Tibial nerve (tissue), 4 donors: Measurements from ENCODE around the gene ARRB2. TPM values are rescaled to one million over a fixed set of nuclear protein-coding genes. Genes with fewer than 3 reads are reported as not detected.

Experiments used
- DNase-seq, 2 donors: peaks; one replicate each; pipeline ENCODE4 v3.0.0-alpha.2; 2019; ENCODE audit warnings: low spot score in 2 of 2
- H3K27ac ChIP-seq, 4 donors: fragments of 200-600 bp; sonication (generic) in 3 of 4; one replicate each; pipeline ENCODE4 v1.5.1; 2017 to 2019; ENCODE audit warnings: mild to moderate bottlenecking in 1 of 4
- H3K27me3 ChIP-seq, 2 donors: fragments of 200-600 bp; sonication (generic) in 1 of 2; one replicate each; pipeline versions ENCODE4 v1.5.1 to v1.6.0; 2017 to 2019
- H3K36me3 ChIP-seq, 3 donors: fragments of 200-600 bp; sonication (generic); one replicate each; pipeline ENCODE4 v1.5.1; 2018 to 2019
- H3K4me1 ChIP-seq, 4 donors: fragments of 200-600 bp; sonication (generic) in 3 of 4; one replicate each; pipeline ENCODE4 v1.5.1; 2017 to 2019
- H3K4me3 ChIP-seq, 4 donors: fragments of 200-600 bp; sonication (generic) in 3 of 4; one replicate each; pipeline ENCODE4 v1.5.1; 2017 to 2019; ENCODE audit warnings: mild to moderate bottlenecking in 1 of 4, moderate library complexity in 1 of 4
- H3K9me3 ChIP-seq, 4 donors: fragments of 200-600 bp; sonication (generic) in 3 of 4; one replicate each; pipeline ENCODE4 v1.5.1; 2017 to 2019
- CTCF ChIP-seq, 5 experiments: fragments of 200-600 bp in 3 of 5; fragments of 450-650 bp in 2 of 5; sonication (generic) in 3 of 5; IDR thresholded peaks; one replicate each; pipeline ENCODE4 v1.5.1; 2016 to 2019; ENCODE audit warnings: antibody characterized with exemption in 5 of 5, mild to moderate bottlenecking in 3 of 5, moderate library complexity in 2 of 5
- EP300 ChIP-seq, 2 donors: sonication (generic); formaldehyde crosslinking; IDR thresholded peaks; one replicate each; pipeline ENCODE4 v1.6.1; 2017; ENCODE audit warnings: antibody characterized with exemption in 2 of 2, mild to moderate bottlenecking in 1 of 2
- POLR2A ChIP-seq, 2 donors: fragments of 450-650 bp; IDR thresholded peaks; one replicate each; pipeline ENCODE4 v1.6.1; 2017; ENCODE audit warnings: antibody characterized with exemption in 2 of 2, mild to moderate bottlenecking in 2 of 2, moderate library complexity in 2 of 2
- WGBS, 2 donors: methylation state at CpG; one replicate each; pipeline ENCODE4 v1.1.5; 2018; 5-methylcytosine and 5-hydroxymethylcytosine counted together
- total RNA-seq, 4 donors: library from RNA; depleted of rRNA; stranded (reverse); fragments of >200 nt; gene quantifications; one replicate each; pipeline ENCODE4 v1.1.0, GENCODE V29; 2016

ARRB2 gene
- total RNA-seq, 4 donors from 2014 or later: 50.2 to 103 (median 57.4) TPM

GRCh38 chr17:4741544-4741943, 31.1 kb downstream of the ARRB2 start:
- Histone ChIP-seq H3K9me3 (no peaks in the 10 kb centered on the region), H3K27me3 (peaks cover 0 to 33% of the 10 kb centered on the region in 2 donors), H3K4me1 (peaks cover 0 to 29% (median 7%) of the 10 kb centered on the region in 4 donors), H3K36me3 (no peaks in the 10 kb centered on the region), H3K4me3 (no peak overlapping the region), H3K27ac (no peak overlapping the region)
- TF ChIP-seq CTCF (IDR thresholded peaks at IDR 0.05): no peak
- TF ChIP-seq EP300 (IDR thresholded peaks at IDR 0.05): no peak
- no peak for TF ChIP-seq POLR2A (IDR thresholded peaks at IDR 0.05)
- 92 to 99% methylated on average over 6 to 8 of the region's 8 CpGs for WGBS, 2 donors
- no peak for DNase-seq

GRCh38 chr17:4742133-4742532, 31.7 kb downstream of the ARRB2 start:
- TF ChIP-seq POLR2A (IDR thresholded peaks at IDR 0.05): no peak
- no peak for TF ChIP-seq CTCF (IDR thresholded peaks at IDR 0.05)
- TF ChIP-seq EP300 (IDR thresholded peaks at IDR 0.05): no peak
- peaks cover 0 to 29% (median 7%) of the 10 kb centered on the region in 4 donors for H3K4me1 ChIP-seq
- 91 to 94% methylated on average over 6 to 9 of the region's 9 CpGs for WGBS, 2 donors
- DNase-seq: no peak
- H3K27ac ChIP-seq: no peak overlapping the region
- H3K9me3 ChIP-seq: no peaks in the 10 kb centered on the region
- H3K36me3 ChIP-seq: no peaks in the 10 kb centered on the region
- H3K4me3 ChIP-seq: no peak overlapping the region
- peaks cover 0 to 36% of the 10 kb centered on the region in 2 donors for H3K27me3 ChIP-seq

GRCh38 chr17:4742629-4743028, 32.2 kb downstream of the ARRB2 start:
- no peak for DNase-seq
- Histone ChIP-seq H3K4me1 (peaks cover 0 to 29% (median 7%) of the 10 kb centered on the region in 4 donors), H3K9me3 (no peaks in the 10 kb centered on the region), H3K4me3 (no peak overlapping the region), H3K27ac (no peak overlapping the region), H3K27me3 (peaks cover 0 to 36% of the 10 kb centered on the region in 2 donors), H3K36me3 (no peaks in the 10 kb centered on the region)
- 48 to 56% methylated on average over 10 of the region's 10 CpGs for WGBS, 2 donors
- no peak for TF ChIP-seq CTCF (IDR thresholded peaks at IDR 0.05)

GRCh38 chr17:4743216-4743615, 32.8 kb downstream of the ARRB2 start:
- no peaks in the 10 kb centered on the region for H3K9me3 ChIP-seq
- peaks cover 0 to 27% (median 6%) of the 10 kb centered on the region in 4 donors for H3K4me1 ChIP-seq
- no peak overlapping the region for H3K27ac ChIP-seq
- H3K4me3 ChIP-seq: no peak overlapping the region
- no peak for DNase-seq
- peaks cover 0 to 36% of the 10 kb centered on the region in 2 donors for H3K27me3 ChIP-seq
- TF ChIP-seq POLR2A (IDR thresholded peaks at IDR 0.05): no peak
- no peak for TF ChIP-seq EP300 (IDR thresholded peaks at IDR 0.05)
- no peak for TF ChIP-seq CTCF (IDR thresholded peaks at IDR 0.05)
- 94% methylated on average over 8 of the region's 8 CpGs for WGBS, 2 donors
- no peaks in the 10 kb centered on the region for H3K36me3 ChIP-seq

GRCh38 chr17:4743898-4744297, 33.5 kb downstream of the ARRB2 start:
- Histone ChIP-seq H3K27me3 (peaks cover 0 to 36% of the 10 kb centered on the region in 2 donors), H3K36me3 (no peaks in the 10 kb centered on the region), H3K4me3 (no peak overlapping the region), H3K4me1 (peaks cover 0 to 26% (median 2%) of the 10 kb centered on the region in 4 donors), H3K27ac (no peak overlapping the region), H3K9me3 (no peaks in the 10 kb centered on the region)
- TF ChIP-seq CTCF (IDR thresholded peaks at IDR 0.05): no peak
- TF ChIP-seq EP300 (IDR thresholded peaks at IDR 0.05): no peak
- no peak for TF ChIP-seq POLR2A (IDR thresholded peaks at IDR 0.05)
- DNase-seq: no peak
- WGBS, 2 donors: 83 to 88% methylated on average over 9 of the region's 9 CpGs
